Measurements from ENCODE around the gene MAPK8IP2. TPM values are rescaled to one million over a fixed set of nuclear protein-coding genes. Genes with fewer than 3 reads are reported as not detected.
"Not testable (repeated sequence)": the region's sequence is repeated elsewhere in the genome, so short reads cannot be mapped to it uniquely, and the experiment has no call there.

MAPK8IP2 gene
- total RNA-seq, 1 experiment from 2014 or later: 0.15 TPM

- no peak for DNase-seq (ENCODE audit: extremely low read depth, low read depth)
These were observed 28.0 kb downstream of the MAPK8IP2 start for GRCh38 chr22:50628543-50629134.

DNA sequence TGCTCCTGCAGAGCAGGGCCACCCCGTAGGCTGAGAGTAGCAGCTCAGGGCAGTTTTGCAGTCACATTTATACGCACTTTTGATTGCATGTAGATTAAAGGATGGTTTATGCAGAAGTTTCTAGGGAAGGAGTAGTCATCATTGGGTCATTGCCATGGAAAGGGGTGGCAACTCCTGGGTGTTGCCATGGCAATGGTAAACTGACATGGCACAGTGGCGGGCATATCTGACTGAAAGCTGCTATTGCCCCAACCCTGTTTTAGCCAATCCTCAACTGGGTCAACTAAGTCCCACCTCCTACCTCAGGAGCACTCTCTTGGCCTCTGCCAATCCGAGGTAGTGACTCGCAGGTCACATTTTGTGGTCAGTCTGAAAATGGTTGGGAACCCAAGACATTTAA is 29.8 kb downstream of the MAPK8IP2 start:
- DNase-seq (ENCODE audit: extremely low read depth, low read depth): no peak

DNA sequence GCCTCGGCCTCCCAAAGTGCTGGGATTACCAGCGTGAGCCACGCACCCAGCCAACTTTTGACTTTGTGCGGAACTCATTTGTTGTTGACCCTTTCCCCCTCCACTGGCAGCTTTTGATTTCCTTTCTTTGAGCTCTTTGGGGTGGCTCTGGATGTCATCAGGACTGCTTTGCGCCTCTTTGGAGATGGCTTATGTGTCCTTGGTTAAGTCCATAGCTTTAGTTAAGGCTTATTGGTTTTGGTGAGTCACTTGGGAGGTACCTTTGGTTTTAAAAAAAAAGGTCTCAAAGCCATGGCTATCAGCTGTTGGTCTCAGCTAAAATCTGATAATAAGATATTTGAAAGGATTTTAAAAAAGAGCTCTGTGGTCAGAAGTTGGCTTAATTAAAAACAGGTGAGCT is 32.5 kb downstream of the MAPK8IP2 start:
- no peak for DNase-seq (ENCODE audit: extremely low read depth, low read depth)

GRCh38 chr22:50633771-50634170 is 33.2 kb downstream of the MAPK8IP2 start:
- DNase-seq (ENCODE audit: extremely low read depth, low read depth): no peak

- no peak for DNase-seq (ENCODE audit: extremely low read depth, low read depth)
These were observed 35.0 kb downstream of the MAPK8IP2 start for GRCh38 chr22:50635591-50635990.

GRCh38 chr22:50640296-50640695 is 39.7 kb downstream of the MAPK8IP2 start:
- DNase-seq (ENCODE audit: extremely low read depth, low read depth): not testable (repeated sequence)

DNA sequence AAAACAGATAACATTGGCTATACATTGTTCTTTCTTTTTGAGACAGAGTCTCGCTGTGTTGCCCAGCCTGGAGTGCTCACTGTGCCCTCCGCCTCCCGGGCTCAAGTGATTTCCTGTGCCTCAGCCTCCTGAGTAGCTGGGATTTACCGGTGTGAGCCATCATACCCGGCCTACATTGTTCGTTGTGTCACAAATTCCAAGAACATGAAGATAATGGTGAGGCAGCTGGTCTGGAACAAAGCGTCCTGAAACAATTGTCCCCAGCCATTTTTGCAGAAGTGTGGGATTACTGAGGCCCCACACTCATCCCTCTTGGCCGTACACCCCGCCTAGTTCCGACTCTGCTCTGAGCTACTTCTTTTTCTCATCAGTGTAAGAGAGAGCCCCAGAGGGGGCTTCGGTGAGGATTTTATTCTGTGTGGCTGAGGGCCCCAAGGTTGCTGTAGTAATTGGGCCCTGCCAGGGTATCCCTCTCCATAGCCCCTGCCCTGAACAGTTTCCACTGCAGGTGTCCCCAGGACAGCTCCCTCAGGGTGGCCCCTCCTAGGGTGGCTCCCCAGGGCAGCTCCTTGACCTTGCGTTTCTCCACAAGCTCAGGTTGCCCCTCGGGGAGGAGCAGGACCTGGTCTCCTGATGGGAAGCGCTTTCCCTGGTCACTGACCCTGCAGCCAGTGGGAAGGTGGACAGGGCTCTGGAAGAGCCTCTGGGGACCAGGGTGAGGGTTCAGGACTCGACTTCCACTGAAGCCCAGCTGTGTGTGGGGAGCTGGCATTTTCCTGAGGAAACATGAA is 40.5 kb downstream of the MAPK8IP2 start:
- DNase-seq (ENCODE audit: extremely low read depth, low read depth): no peak

- DNase-seq (ENCODE audit: extremely low read depth, low read depth): no peak
These were observed 41.4 kb downstream of the MAPK8IP2 start for GRCh38 chr22:50641696-50642607.

GRCh38 chr22:50643021-50643820 is 42.6 kb downstream of the MAPK8IP2 start:
- not testable (repeated sequence) for DNase-seq (ENCODE audit: extremely low read depth, low read depth)

DNA sequence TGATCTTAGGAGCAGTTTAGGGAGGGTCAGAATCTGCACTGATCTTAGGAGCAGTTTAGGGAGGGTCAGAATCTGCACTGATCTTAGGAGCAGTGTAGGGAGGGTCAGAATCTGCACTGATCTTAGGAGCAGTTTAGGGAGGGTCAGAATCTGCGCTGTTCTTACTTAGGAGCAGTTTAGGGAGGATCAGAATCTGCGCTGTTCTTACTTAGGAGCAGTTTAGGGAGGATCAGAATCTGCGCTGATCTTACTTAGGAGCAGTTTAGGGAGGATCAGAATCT is 43.2 kb downstream of the MAPK8IP2 start:
- DNase-seq (ENCODE audit: extremely low read depth, low read depth): not testable (repeated sequence)

GRCh38 chr22:50653256-50653655 is 52.7 kb downstream of the MAPK8IP2 start:
- no peak for DNase-seq (ENCODE audit: extremely low read depth, low read depth)

GRCh38 chr22:50654664-50655063 is 54.1 kb downstream of the MAPK8IP2 start:
- not testable (repeated sequence) for DNase-seq (ENCODE audit: extremely low read depth, low read depth)

DNA sequence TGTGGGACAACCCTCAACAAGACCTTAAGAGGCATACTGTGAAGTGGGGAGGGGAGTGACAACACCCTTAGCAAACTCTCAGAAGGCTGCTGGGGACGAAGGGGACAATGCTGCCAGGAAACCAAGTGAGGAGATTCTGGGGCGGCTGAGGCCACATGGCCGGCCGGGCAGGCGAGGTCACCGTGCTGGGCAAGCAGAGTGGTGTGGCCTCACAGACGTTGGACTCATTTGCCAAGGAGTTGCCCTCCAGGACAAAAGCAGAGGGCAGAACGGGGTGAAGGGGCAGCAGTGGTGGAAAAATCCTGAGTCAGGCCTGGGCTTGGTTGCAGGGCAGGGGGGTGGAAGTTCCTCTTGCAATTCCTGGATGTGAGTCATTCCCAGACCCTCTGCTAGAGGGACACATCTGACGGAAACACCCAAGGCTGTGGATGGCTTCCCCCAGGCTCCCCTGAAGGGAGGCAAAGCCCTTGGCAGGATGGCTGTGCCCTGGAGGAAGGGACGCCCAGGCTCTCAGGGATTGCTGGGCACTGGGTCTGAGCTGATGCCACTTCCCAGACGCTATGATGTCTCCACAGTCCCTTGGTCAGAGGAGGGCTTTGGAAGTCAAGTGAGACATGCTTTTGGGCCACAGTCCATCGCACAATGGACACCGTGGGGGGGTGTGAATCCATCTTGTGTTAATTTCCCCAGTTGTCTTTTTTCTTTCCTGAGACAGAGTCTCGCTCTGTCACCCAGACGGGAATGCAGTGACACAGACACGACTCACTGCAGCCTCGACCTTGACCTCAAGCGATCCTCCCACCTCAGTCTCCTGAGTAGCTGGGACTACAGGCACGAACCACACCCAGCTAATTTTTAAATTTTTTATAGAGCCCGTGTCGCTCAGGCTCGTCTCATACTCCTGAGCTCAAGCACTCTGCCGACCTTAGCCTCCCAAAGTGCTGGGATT is 55.8 kb downstream of the MAPK8IP2 start:
- DNase-seq (ENCODE audit: extremely low read depth, low read depth): no peak

DNA sequence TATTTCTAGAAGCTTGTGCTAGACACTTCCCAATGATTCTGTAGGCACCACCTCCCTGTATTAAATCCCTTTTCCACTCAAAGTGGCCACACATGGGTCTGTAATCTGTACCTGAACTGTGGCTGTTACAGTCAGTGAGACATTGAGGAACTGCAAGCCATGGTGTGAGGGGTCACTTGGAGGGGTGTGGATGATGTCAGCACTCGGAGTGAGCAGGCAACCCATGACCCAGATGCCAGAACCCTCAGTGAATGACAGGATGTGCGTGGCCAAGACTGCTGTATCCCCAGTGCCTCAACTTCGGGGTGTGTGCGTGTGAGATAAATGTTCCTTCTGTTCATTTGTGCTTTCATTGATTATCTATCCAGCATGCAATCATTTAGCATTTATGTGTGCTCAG is 57.3 kb downstream of the MAPK8IP2 start:
- no peak for DNase-seq (ENCODE audit: extremely low read depth, low read depth)

DNA sequence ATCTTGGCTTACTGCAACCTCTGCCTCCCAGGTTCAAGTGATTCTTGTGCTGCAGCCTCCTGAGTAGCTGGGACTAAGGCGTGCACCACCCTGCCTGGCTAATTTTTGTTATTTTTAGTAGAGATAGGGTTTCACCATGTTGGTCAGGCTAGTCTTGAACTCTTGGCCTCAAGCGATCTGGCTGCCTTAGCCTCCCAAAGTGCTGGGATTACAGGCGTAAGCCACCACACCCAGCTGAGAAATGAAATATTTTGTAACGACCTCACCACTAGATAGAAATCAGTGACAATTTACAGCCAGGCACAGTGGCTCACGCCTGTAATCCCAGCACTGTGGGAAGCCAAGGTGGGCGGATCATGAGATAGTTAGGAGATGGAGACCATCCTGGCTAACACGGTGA is 59.1 kb downstream of the MAPK8IP2 start:
- DNase-seq (ENCODE audit: extremely low read depth, low read depth): not testable (repeated sequence)

DNA sequence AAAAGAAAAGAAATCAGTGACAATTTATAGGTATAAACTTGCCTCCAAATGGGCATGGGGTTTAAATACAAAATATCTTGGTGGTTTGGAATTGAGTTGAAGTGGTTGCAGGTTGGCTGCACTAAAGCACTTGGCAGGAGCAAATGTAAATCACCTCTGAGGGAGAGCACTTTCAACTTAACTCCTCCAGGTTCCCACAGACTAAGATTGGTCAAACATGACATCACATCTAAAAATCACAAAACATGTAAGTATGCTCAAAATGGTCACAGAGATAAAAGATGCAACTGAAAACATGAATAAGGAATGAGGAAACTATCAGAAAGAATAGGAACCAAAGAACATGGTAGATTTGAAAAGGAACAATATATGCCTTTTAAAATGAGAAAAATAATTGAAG is 59.7 kb downstream of the MAPK8IP2 start:
- no peak for DNase-seq (ENCODE audit: extremely low read depth, low read depth)
